PC-3 (cell line): ENCODE measurements around the gene MAP7D1. TPM values are rescaled to one million over a fixed set of nuclear protein-coding genes. Genes with fewer than 3 reads are reported as not detected.

Experiments
- ATAC-seq: fragments of 200-7000 bp; cut with Tn5 transposase; 2 replicates; pipeline ENCODE4 v1.9.1; 2020; ENCODE audit warnings: mild to moderate bottlenecking, moderate library complexity
- BruUV-seq: library from RNA; stranded (reverse); fragments of 400-500 nt; replicated peaks from 2 replicates; lab custom pipeline; 2021; lab: Mats Ljungman, UMichigan
- CTCF ChIA-PET: fragments of 300-600 bp; sonication (Branson Sonifier 250); formaldehyde crosslinking; loops from one replicate; lab custom pipeline; 2022; ENCODE audit warnings: antibody characterized with exemption; lab: Charles Lee
- POLR2A ChIA-PET: fragments of 300-600 bp; sonication (Branson Sonifier 250); formaldehyde crosslinking; loops from one replicate; lab custom pipeline; 2022; ENCODE audit warnings: antibody characterized with exemption; ENCODE audit not compliant: unreplicated experiment; lab: Charles Lee
- DNase-seq: peaks from one replicate; pipeline ENCODE4 v3.0.0-alpha.2; 2015
- H2AFZ ChIP-seq: fragments of 300-600 bp; sonication (generic); 2 replicates; pipeline ENCODE4 v1.6.0; 2016; ENCODE audit warnings: antibody characterized with exemption, low read length
- H3F3A ChIP-seq: fragments of 300-600 bp; sonication (generic); one replicate; pipeline ENCODE4 v1.6.0; 2017; ENCODE audit warnings: antibody characterized with exemption, low read length, control low read depth, mild to moderate bottlenecking; ENCODE audit not compliant: unreplicated experiment
- H3K27ac ChIP-seq: fragments of 300-600 bp; sonication (generic); 2 replicates; pipeline ENCODE4 v1.5.1; 2016; ENCODE audit warnings: mild to moderate bottlenecking, low read length
- H3K27me3 ChIP-seq: fragments of 300-600 bp; sonication (generic); 2 replicates; pipeline ENCODE4 v1.6.1; 2016; ENCODE audit warnings: low read length, mixed read lengths
- H3K36me3 ChIP-seq: fragments of 300-600 bp; sonication (generic); 2 replicates; pipeline ENCODE4 v1.6.1; 2016; ENCODE audit warnings: low read depth, mixed run types, low read length, mixed read lengths
- H3K4me1 ChIP-seq: fragments of 300-600 bp; sonication (generic); 2 replicates; pipeline ENCODE4 v1.5.1; 2016; ENCODE audit warnings: low read length; ENCODE audit not compliant: insufficient read depth
- H3K4me2 ChIP-seq: fragments of 300-600 bp; sonication (generic); 2 replicates; pipeline ENCODE4 v1.6.0; 2016; ENCODE audit warnings: low read length
- H3K4me3 ChIP-seq: fragments of 300-600 bp; sonication (generic); 2 replicates; pipeline ENCODE4 v1.5.1; 2016; ENCODE audit warnings: mild to moderate bottlenecking, low read length, mixed read lengths
- H3K79me2 ChIP-seq: fragments of 300-600 bp; sonication (generic); 2 replicates; pipeline ENCODE4 v1.6.1; 2017; ENCODE audit warnings: low read length, mixed read lengths
- H3K9ac ChIP-seq: fragments of 300-600 bp; sonication (generic); 2 replicates; pipeline ENCODE4 v1.6.0; 2016; ENCODE audit warnings: mild to moderate bottlenecking, low read length
- H3K9me2 ChIP-seq: fragments of 300-600 bp; sonication (generic); replicated peaks from 2 replicates; pipeline ENCODE4 v1.6.1; 2016; ENCODE audit warnings: mixed run types, low read length, mixed read lengths
- H3K9me3 ChIP-seq: fragments of 300-600 bp; sonication (generic); 2 replicates; pipeline ENCODE4 v1.6.1; 2016; ENCODE audit warnings: low read length, mixed read lengths
- H4K20me1 ChIP-seq: fragments of 300-600 bp; sonication (generic); 2 replicates; pipeline ENCODE4 v1.6.1; 2016; ENCODE audit warnings: low read length, mixed read lengths
- EZH2 ChIP-seq: fragments of 300-600 bp; sonication (generic); IDR thresholded peaks from one replicate; pipeline ENCODE4 v1.6.1; 2017; ENCODE audit warnings: antibody characterized with exemption, mild to moderate bottlenecking, low read length; ENCODE audit not compliant: unreplicated experiment
- EZH2phosphoT487 ChIP-seq: fragments of 300-600 bp; sonication (generic); IDR thresholded peaks from 2 replicates; pipeline ENCODE4 v1.6.1; 2018; ENCODE audit warnings: mild to moderate bottlenecking, antibody characterized with exemption, low read length, borderline replicate concordance
- intact Hi-C: fragments of 100-400 bp; cut with micrococcal nuclease; formaldehyde crosslinking; loops from 2 replicates; pipeline ENCODE4 v1.9.0; 2023
- total RNA-seq: library from RNA; depleted of rRNA; stranded (reverse); fragments of >200 nt; gene quantifications from 2 replicates; pipeline ENCODE4 v1.2.3, GENCODE V29; 2014
- TF ChIP-seq, protein P1 (sequence below): fragments of 300-600 bp; sonication (generic); conservative IDR thresholded peaks from 2 replicates; pipeline ENCODE4 v1.5.1; 2017; ENCODE audit warnings: antibody characterized with exemption, low read depth, mild to moderate bottlenecking, low read length

MAP7D1 gene
- total RNA-seq, 1 experiment from 2014 or later, result 113 TPM

- no peak overlapping the region for H3K4me2 ChIP-seq
- BruUV-seq, result no TSS peak
- no peak overlapping the region for H3K4me3 ChIP-seq
- ChIA-PET POLR2A (no interaction called here), CTCF (no interaction called here)
- DNase-seq (no peak), ATAC-seq (no peak)
- H3K27me3 ChIP-seq, result no peaks in the 10 kb centered on the region
- no peaks in the 10 kb centered on the region for H3K9me3 ChIP-seq
- H3K4me1 ChIP-seq, result peaks cover 39% of the 10 kb centered on the region
- peaks cover 9% of the 10 kb centered on the region for H4K20me1 ChIP-seq
- intact Hi-C loops, result no loop called here
- TF ChIP-seq EZH2, result no peak
- TF ChIP-seq, protein P1, sequence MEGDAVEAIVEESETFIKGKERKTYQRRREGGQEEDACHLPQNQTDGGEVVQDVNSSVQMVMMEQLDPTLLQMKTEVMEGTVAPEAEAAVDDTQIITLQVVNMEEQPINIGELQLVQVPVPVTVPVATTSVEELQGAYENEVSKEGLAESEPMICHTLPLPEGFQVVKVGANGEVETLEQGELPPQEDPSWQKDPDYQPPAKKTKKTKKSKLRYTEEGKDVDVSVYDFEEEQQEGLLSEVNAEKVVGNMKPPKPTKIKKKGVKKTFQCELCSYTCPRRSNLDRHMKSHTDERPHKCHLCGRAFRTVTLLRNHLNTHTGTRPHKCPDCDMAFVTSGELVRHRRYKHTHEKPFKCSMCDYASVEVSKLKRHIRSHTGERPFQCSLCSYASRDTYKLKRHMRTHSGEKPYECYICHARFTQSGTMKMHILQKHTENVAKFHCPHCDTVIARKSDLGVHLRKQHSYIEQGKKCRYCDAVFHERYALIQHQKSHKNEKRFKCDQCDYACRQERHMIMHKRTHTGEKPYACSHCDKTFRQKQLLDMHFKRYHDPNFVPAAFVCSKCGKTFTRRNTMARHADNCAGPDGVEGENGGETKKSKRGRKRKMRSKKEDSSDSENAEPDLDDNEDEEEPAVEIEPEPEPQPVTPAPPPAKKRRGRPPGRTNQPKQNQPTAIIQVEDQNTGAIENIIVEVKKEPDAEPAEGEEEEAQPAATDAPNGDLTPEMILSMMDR, result no peak
- TF ChIP-seq EZH2phosphoT487, result no peak
- H3K36me3 ChIP-seq, result peaks cover 6% of the 10 kb centered on the region; the same call in 1 of the 2 replicates
- H3K9ac ChIP-seq, result no peak overlapping the region
- H3K79me2 ChIP-seq, result peaks cover 96% of the 10 kb centered on the region
- H2AFZ ChIP-seq, result no peak overlapping the region
- H3K9me2 ChIP-seq, result no peaks in the 10 kb centered on the region
- H3F3A ChIP-seq, result no peaks in the 10 kb centered on the region
- H3K27ac ChIP-seq, result no peak overlapping the region
Measured at GRCh38 chr1:36163426-36163825, 7.5 kb downstream of the MAP7D1 start.

GRCh38 chr1:36164361-36164760 is 8.4 kb downstream of the MAP7D1 start:
- H4K20me1 ChIP-seq, result peaks cover 6% of the 10 kb centered on the region; the same call in 1 of the 2 replicates
- H3K79me2 ChIP-seq, result peaks cover 93% of the 10 kb centered on the region
- no peaks in the 10 kb centered on the region for H3K27me3 ChIP-seq
- H3K4me3 ChIP-seq, result no peak overlapping the region
- H3K9ac ChIP-seq, result no peak overlapping the region
- peaks cover 6% of the 10 kb centered on the region; the same call in 1 of the 2 replicates for H3K36me3 ChIP-seq
- H3K4me1 ChIP-seq, result peaks cover 36% of the 10 kb centered on the region
- ChIA-PET POLR2A (no interaction called here), CTCF (no interaction called here)
- no peaks in the 10 kb centered on the region for H3F3A ChIP-seq
- TF ChIP-seq, protein P1, result no peak
- TF ChIP-seq EZH2phosphoT487, result no peak
- no peak for TF ChIP-seq EZH2
- no TSS peak for BruUV-seq
- ATAC-seq (no peak), DNase-seq (no peak)
- no peaks in the 10 kb centered on the region for H3K9me3 ChIP-seq
- no peak overlapping the region for H3K27ac ChIP-seq
- no peak overlapping the region for H3K4me2 ChIP-seq
- intact Hi-C loops, result no loop called here
- H3K9me2 ChIP-seq, result no peaks in the 10 kb centered on the region
- no peak overlapping the region for H2AFZ ChIP-seq

GRCh38 chr1:36165145-36165544 is 9.2 kb downstream of the MAP7D1 start:
- TF ChIP-seq, protein P1, result no peak
- TF ChIP-seq EZH2phosphoT487 (no peak), EZH2 (no peak)
- H3K4me1 ChIP-seq, result peaks cover 29% of the 10 kb centered on the region

More at GRCh38 chr1:36165145-36165544, 9.2 kb downstream of the MAP7D1 start:
- H4K20me1 ChIP-seq, result peaks cover 6% of the 10 kb centered on the region; the same call in 1 of the 2 replicates
- peaks cover 6% of the 10 kb centered on the region; the same call in 1 of the 2 replicates for H3K36me3 ChIP-seq
- no peaks in the 10 kb centered on the region for H3F3A ChIP-seq
- no peak overlapping the region for H3K27ac ChIP-seq
- H3K79me2 ChIP-seq, result peaks cover 93% of the 10 kb centered on the region
- no peak overlapping the region for H3K9ac ChIP-seq
- DNase-seq (no peak), ATAC-seq (no peak)
- H3K9me2 ChIP-seq, result no peaks in the 10 kb centered on the region
- intact Hi-C loops, result no loop called here
- no peaks in the 10 kb centered on the region for H3K27me3 ChIP-seq
- ChIA-PET POLR2A (no interaction called here), CTCF (interaction anchor here (0.7 kb wide), 1 partner anchor 32 kb away, joined by 3 read pairs; no protein-coding TSS in a partner anchor)
- no TSS peak for BruUV-seq
- no peak overlapping the region for H3K4me2 ChIP-seq
- no peak overlapping the region for H2AFZ ChIP-seq
- no peak overlapping the region for H3K4me3 ChIP-seq
- H3K9me3 ChIP-seq, result no peaks in the 10 kb centered on the region
